ENCODE results near the gene CRY2.
A peak's percentile ranks its signal among the peaks of the same experiment; 100 is the strongest.

The CRY2 gene

GRCh38 chr11:45913514-45913913 lies 66.2 kb downstream of the CRY2 start:
- H3K4me3 ChIP-seq (ENCODE audit: low read depth, low read length): no peak overlapping the region
- TF ChIP-seq, protein P1, sequence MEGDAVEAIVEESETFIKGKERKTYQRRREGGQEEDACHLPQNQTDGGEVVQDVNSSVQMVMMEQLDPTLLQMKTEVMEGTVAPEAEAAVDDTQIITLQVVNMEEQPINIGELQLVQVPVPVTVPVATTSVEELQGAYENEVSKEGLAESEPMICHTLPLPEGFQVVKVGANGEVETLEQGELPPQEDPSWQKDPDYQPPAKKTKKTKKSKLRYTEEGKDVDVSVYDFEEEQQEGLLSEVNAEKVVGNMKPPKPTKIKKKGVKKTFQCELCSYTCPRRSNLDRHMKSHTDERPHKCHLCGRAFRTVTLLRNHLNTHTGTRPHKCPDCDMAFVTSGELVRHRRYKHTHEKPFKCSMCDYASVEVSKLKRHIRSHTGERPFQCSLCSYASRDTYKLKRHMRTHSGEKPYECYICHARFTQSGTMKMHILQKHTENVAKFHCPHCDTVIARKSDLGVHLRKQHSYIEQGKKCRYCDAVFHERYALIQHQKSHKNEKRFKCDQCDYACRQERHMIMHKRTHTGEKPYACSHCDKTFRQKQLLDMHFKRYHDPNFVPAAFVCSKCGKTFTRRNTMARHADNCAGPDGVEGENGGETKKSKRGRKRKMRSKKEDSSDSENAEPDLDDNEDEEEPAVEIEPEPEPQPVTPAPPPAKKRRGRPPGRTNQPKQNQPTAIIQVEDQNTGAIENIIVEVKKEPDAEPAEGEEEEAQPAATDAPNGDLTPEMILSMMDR (IDR thresholded peaks at IDR 0.05; ENCODE audit: control insufficient read depth, extremely low read depth, insufficient read depth): no peak
- DNase-seq (ENCODE audit: low read depth): no peak

DNA sequence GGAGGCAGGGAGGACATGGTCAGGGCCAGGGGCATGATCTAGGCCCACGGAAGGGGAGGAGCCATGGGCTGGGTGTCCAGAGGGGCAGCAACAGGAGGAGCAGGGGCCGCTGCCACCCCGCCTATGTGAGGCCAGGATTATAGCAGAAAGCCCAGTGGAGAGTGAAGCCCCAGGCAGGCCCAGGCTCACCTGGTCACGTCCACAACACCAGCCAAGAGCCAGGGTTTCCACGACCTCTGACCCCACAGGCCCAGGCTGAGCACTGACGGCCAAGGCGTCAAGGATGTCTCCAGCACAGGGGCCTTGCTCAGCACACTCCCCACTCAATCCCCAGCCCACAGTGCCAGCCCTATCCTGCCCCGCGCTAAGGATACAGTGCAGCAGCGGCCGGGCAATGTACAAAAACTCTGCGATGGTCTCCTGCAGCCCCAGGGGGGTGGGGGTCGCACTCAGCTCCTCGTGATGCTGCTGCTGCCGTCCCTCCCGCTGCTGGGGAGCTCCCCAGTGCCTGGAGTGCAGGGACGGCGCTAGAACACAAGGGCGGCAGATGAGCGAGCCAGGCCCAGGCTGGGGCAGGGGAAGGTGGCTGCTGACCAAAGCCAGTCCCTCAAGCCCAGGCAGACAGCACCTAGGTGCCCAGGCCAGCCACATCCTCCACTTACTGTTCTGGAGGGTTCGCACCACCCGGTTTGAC lies 66.8 kb downstream of the CRY2 start:
- no peak overlapping the region for H3K4me3 ChIP-seq (ENCODE audit: low read depth, low read length)
- TF ChIP-seq, protein P1 (IDR thresholded peaks at IDR 0.05; ENCODE audit: control insufficient read depth, extremely low read depth, insufficient read depth): no peak
- DNase-seq (ENCODE audit: low read depth): no peak

DNA sequence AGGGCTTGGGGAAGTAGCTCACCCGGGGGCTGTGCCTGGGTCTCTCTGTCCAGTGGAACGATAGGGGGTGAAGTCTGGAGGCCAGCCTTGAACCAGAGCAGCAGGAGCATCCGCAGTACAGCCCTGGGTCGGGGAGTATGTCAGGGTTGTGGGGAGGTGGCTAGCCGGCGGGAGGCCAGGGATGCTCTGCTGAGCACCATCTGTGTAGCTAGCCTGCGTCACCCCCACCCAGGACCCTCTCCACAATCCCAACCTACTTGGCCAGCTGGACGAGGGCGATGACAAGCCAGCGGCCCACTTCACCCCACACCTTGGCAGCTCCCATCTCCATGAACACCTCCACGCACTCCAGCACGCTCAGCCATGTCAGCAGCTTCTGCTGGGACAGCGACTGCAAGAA lies 68.2 kb downstream of the CRY2 start:
- H3K4me3 ChIP-seq (ENCODE audit: low read depth, low read length): no peak overlapping the region
- TF ChIP-seq, protein P1 (IDR thresholded peaks at IDR 0.05; ENCODE audit: control insufficient read depth, extremely low read depth, insufficient read depth): no peak
- no peak for DNase-seq (ENCODE audit: low read depth)

GRCh38 chr11:45917286-45917622 lies 70.0 kb downstream of the CRY2 start:
- H3K4me3 ChIP-seq (ENCODE audit: low read depth, low read length): peak overlapping the region; percentile 91
- no peak for DNase-seq (ENCODE audit: low read depth)
- TF ChIP-seq, protein P1 (IDR thresholded peaks at IDR 0.05; ENCODE audit: control insufficient read depth, extremely low read depth, insufficient read depth): no peak

- TF ChIP-seq, protein P1 (IDR thresholded peaks at IDR 0.05; ENCODE audit: control insufficient read depth, extremely low read depth, insufficient read depth): no peak
- peak within 1 kb of the TSS; percentile 91 for H3K4me3 ChIP-seq (ENCODE audit: low read depth, low read length)
- DNase-seq (ENCODE audit: low read depth): peak; percentile 100
Measured at GRCh38 chr11:45917623-45918330, 70.5 kb downstream of the CRY2 start, which contains the start of gene PEX16. PEX16 (minus strand) TSS chr11:45917877; CDS start chr11:45917811, 66 bp downstream.

DNA sequence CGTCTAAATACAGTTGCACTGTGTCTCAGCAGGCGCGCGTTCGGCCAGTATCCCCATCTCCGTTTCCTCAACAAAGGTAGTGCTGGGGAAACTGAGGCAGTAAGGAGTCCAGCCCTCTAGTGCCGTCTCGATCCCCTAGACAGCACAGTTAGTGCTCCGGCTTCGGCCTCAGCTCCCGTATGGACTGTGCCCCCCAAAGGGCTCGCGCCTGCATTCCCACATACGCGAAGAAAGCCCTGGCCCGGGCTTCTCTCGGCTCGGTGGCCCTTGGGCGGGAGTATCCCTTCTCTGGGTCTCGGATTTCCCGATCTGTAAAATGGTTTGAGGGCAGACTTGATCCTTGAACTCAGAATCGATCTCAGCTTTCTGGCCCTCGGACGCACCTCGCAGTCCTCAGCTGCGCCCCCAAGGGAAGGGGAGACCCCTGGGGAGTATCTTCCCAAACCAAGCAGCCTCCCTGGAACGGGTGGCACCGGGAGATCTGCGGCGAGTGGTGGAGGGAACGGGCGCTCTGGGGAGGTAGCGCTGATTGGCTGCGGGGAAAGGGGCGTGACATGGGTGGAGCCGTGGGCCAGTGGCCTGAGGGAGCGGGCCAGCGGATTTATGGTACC lies 71.2 kb downstream of the CRY2 start:
- TF ChIP-seq, protein P1 (IDR thresholded peaks at IDR 0.05; ENCODE audit: control insufficient read depth, extremely low read depth, insufficient read depth): no peak
- peak; percentile 40 for DNase-seq (ENCODE audit: low read depth)
- peak overlapping the region; percentile 91 for H3K4me3 ChIP-seq (ENCODE audit: low read depth, low read length)
